GM12801 (cell line): Measurements from ENCODE around the gene PNPLA6.

Experiments
- TF ChIP-seq, protein P1 (sequence below): IDR thresholded peaks from one replicate; pipeline ENCODE4 v1.5.1; 2011; ENCODE audit warnings: control low read depth; ENCODE audit not compliant: insufficient read length; ENCODE audit errors: extremely low read depth

Gene PNPLA6

DNA sequence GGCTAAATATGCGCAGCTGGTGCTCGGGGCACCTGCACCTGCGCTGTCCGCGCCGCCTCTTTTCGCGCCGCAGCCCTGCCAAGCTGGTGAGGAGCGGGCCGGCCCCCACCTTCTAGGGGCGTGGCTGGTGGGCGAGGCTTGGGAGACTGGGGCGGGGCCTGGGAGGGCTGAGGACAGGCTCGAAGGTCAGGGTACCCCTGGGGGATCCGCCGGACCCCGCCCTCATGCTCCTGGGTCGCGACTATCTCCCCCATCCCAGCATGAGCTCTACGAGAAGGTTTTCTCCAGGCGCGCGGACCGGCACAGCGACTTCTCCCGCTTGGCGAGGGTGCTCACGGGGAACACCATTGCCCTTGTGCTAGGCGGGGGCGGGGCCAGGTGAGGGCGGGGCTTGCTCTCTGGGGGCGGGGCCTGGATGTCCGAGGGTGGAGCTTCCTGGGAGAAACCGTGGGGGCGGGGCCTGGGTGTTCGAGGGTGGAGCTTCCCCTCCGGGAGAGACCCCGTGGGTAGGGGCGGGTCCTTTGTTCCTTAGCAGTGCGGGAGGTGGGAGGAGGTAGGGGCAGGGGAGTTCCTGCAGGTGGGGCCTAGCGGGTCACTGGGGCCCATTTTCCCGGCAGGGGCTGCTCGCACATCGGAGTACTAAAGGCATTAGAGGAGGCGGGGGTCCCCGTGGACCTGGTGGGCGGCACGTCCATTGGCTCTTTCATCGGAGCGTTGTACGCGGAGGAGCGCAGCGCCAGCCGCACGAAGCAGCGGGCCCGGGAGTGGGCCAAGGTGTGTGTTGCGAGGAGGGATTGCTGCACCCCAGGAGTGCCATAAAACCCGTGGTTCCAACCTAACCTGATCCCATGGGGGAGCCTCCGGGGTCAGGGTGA is 19.7 kb downstream of the PNPLA6 start:
- TF ChIP-seq, protein P1, sequence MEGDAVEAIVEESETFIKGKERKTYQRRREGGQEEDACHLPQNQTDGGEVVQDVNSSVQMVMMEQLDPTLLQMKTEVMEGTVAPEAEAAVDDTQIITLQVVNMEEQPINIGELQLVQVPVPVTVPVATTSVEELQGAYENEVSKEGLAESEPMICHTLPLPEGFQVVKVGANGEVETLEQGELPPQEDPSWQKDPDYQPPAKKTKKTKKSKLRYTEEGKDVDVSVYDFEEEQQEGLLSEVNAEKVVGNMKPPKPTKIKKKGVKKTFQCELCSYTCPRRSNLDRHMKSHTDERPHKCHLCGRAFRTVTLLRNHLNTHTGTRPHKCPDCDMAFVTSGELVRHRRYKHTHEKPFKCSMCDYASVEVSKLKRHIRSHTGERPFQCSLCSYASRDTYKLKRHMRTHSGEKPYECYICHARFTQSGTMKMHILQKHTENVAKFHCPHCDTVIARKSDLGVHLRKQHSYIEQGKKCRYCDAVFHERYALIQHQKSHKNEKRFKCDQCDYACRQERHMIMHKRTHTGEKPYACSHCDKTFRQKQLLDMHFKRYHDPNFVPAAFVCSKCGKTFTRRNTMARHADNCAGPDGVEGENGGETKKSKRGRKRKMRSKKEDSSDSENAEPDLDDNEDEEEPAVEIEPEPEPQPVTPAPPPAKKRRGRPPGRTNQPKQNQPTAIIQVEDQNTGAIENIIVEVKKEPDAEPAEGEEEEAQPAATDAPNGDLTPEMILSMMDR: no peak

DNA sequence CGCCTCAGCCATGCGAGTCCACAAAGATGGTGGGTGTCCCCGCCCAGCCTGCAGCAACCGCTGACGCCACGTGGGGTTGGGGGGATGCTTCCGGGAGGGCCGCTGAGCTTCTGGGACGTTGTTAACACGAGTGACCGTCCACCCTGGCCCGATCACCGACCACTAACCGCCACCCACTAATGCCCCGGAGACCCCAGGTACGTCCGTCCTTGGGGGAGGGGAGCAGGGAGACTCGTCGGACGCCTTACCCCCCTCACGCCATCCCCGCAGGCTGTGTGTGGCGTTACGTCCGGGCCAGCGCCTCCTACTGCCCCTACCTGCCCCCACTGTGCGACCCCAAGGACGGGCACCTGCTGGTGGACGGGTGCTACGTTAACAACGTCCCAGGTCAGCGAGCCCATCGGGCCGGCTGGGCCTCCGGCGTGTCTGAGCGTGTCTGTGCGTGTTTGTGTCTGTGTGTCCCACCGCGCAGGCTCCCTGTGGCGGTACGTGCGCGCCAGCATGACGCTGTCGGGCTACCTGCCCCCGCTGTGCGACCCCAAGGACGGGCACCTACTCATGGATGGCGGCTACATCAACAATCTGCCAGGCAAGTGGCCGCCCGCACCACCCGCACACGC is 21.3 kb downstream of the PNPLA6 start:
- TF ChIP-seq, protein P1: no peak

DNA sequence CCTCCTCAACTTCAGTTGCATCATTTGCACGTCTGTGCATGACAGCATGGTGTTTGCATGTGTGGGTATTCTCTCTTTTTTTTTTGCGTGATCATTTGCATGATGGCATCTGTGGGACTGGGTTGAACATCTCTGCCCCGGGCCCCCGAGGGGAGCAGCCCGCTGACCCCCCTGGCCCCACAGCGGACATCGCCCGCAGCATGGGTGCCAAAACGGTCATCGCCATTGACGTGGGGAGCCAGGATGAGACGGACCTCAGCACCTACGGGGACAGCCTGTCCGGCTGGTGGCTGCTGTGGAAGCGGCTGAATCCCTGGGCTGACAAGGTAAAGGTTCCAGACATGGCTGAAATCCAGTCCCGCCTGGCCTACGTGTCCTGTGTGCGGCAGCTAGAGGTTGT is 23.1 kb downstream of the PNPLA6 start:
- TF ChIP-seq, protein P1: no peak

DNA sequence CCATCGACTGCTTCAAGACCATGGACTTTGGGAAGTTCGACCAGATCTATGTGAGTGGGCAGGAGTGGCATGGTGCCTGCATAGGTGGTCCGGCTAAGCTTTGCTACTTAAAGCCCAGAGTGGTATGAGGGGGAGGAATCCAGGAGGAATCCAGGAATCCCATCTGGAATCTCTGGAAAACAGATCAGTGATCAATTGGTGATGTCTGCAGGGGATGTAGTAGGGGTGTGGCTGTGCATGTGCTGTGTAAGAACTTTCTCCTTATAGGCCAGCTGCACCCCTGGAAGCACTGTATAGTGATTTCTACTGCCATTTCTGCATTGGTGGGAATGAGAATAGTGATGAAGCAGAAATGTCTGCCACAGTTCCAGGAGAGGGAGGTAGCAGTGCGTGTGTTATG is 23.6 kb downstream of the PNPLA6 start:
- TF ChIP-seq, protein P1: no peak

DNA sequence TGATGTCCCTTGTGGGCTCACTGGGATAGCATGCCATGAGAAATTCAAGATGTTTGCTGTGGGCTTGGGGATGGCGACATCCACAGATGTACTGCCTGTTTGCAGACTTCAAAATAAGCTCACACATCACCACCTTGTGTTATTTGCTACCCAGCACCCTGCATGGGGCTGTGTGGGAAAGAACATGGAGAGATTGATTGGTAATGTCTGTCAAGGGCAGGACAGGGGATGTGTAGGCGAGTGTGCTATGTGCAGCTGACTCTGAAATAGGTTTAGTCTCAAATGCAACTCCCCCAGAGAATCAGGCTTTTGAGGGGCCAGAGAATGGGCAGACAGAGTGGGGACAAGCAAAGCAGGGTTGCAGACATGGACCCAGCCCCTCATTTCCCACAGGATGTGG is 24.7 kb downstream of the PNPLA6 start:
- TF ChIP-seq, protein P1: no peak

DNA sequence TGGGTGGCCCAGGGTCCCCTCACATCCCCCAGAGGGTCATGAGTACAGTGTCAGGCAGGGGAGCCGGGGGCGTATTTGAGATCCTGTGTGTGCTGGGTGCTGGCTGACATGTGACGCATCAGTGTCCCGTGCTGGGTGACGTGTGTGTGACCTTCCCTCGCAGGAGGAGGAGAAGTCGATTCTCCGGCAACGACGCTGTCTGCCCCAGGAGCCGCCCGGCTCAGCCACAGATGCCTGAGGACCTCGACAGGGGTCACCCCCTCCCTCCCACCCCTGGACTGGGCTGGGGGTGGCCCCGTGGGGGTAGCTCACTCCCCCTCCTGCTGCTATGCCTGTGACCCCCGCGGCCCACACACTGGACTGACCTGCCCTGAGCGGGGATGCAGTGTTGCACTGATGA is 25.8 kb downstream of the PNPLA6 start:
- TF ChIP-seq, protein P1: no peak

DNA sequence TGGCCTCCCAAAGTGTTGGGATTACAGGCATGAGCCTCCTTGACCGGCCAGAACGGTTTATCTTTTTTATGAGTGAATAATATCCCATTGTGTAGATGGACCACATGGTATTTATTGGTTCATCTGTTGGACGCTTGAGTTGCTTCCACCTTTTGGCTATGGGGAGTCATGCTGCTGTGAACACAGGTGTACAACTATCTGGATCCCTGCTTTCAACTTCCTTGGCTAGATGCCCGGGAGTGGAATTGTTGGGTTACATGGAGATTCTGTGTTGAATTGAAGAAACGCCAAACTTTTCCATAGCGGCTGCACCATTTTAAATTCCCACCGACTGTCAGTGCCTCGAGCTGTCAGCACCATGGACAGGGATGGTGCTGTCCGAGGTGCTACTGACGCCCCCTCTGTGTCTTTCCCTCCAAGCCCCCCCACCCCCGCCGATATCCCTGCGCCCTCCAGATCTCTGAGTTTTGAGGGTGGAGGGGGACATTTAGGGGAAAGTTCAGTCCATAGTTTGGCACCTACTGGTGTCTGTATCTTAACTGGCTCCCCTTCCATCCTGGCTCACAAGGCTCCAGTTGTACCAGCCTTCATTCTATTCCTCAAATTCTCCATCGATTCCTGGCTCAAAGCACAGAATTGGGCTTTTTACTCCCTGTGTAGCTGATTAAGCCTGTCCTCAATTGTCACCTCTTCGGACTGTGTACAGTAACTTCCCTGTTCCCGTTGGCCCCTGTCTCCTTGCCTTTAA is 27.3 kb downstream of the PNPLA6 start:
- TF ChIP-seq, protein P1: no peak
